GM18870 (cell line): Measurements from ENCODE around the gene CRYGN.

Experiments used
- ATAC-seq: cut with Tn5 transposase; IDR thresholded peaks from one replicate; pipeline ENCODE4 v1.9.1; 2021; ENCODE audit warnings: moderate library complexity; ENCODE audit not compliant: unreplicated experiment

The CRYGN gene, protein sequence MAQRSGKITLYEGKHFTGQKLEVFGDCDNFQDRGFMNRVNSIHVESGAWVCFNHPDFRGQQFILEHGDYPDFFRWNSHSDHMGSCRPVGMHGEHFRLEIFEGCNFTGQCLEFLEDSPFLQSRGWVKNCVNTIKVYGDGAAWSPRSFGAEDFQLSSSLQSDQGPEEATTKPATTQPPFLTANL

DNA sequence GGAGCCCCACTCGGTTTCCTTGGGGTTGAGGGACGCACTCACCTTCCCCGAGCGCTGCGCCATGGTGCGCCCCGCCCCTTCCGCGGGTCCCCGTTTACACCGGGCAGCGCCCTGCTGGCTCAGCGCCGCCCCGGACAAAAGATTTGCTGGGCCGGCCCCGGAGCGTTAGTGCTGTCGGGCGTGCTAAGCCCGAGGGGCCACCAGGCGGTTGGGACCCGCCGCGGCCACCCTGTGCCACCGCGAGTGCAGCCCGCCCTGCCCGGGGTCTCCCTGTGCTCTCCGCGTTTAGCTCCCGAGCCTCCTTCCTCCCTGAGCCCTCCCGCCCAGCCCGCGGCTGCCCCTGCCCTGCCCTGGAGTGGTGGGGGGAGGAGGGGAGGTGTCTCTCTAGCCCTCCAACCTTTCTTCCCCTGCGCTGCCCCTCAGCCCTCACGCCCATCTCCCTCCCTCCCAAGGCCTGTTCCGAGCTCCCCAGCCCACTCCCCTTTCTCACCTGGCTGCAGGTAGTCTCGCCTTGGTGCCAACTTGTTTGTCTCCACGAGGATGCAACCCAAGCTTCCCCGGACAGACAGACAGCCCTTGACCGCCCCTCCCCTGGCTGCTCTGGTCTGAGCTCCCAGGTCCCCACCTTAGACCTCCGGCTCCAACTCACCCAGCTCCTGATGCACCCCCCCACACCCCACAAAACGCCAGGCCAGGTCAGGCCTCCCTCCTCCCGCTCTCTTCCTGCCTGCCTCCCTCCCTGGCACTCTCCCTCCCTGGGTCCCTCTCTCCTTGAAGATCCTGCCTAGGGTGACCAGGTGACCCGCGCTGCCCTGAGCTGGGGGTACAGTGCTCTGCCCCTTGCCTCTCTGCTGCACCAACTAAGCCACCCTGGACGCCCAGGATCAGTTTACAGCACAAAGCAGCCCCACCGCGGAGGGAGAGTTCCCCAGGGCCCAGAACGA lies at the start of gene CRYGN:
TSS of gene CRYGN (minus strand) at position 287 of the 944 bp plus-strand sequence. CDS start at position 63, 224 bp downstream.
- ATAC-seq: no peak

- ATAC-seq: no peak
Observed at GRCh38 chr7:151489498-151489897, 49.6 kb upstream of the CRYGN start.

DNA sequence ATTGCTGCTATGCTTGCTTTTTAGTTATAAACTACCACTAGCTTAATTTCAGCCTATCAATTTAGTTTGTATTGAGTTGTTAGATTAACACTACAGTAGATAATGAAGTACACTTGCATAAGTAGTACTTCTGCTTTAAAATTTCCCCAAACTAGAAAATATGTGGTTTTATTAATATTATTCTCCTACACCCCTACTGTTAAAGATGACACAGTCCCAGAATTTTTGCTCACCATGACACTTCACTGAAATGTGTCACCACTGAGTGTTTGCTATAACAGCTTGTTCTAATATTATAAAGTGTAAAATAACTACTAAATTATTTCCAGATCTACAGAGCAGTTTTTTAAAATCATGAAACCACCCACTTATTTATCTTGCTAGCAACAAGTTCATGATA lies 48.2 kb upstream of the CRYGN start:
- no peak for ATAC-seq

GRCh38 chr7:151487228-151487627 lies 47.3 kb upstream of the CRYGN start:
- ATAC-seq: no peak

- no peak for ATAC-seq
Observed at GRCh38 chr7:151486074-151486473, 46.1 kb upstream of the CRYGN start.

DNA sequence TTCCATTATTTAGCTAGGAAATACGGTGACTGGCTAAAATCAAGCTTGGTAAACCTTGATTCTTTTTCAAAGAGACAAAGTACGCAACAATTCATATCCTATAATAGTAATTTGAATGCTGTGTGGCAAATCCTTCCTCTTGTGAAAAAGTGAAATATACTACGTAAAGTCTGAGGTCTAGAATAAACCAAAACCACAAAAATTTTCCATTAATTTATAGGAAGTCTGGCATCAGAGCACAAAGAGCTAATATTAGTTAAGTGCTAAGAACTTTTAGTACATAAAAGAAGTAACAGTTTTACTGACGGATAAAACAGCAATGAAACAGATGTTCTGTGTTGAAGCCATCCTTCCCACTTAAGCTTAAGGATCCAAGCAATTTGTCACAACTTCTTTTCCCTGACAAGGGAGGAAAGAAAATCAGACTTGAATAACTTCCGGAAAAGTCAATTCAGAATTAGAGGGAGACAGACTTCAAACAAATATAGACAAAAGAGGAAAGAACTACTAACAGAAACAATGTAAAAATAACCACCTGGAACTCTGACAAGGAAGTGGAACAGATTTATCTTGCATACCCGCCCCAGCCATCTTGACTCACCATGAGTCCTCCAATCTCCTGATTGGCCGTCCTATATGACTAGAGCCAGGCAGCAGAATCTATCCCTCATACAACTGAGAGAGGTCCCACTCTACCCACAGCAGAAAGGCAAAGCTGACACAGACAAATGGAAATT lies 45.2 kb upstream of the CRYGN start:
- ATAC-seq: peak; percentile 58

DNA sequence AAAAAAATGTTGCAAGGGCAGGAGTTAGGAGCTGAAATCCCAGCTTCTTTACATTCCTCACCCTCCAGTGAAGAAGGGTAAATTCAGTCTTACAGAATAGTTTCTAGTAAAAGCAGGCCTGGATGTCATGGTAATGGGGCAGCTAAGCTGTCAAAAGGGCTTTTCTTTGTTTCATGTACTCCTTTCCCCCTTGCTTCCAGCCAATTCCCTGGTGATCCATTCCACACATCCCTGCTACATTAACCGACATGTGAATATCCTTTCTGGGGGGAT lies 43.7 kb upstream of the CRYGN start:
- ATAC-seq: no peak

- ATAC-seq: no peak
Observed at GRCh38 chr7:151482883-151483710, 43.2 kb upstream of the CRYGN start.

GRCh38 chr7:151481650-151482505 lies 41.9 kb upstream of the CRYGN start:
- peak; percentile 59 for ATAC-seq

GRCh38 chr7:151477867-151478266 lies 37.9 kb upstream of the CRYGN start:
- ATAC-seq: no peak

DNA sequence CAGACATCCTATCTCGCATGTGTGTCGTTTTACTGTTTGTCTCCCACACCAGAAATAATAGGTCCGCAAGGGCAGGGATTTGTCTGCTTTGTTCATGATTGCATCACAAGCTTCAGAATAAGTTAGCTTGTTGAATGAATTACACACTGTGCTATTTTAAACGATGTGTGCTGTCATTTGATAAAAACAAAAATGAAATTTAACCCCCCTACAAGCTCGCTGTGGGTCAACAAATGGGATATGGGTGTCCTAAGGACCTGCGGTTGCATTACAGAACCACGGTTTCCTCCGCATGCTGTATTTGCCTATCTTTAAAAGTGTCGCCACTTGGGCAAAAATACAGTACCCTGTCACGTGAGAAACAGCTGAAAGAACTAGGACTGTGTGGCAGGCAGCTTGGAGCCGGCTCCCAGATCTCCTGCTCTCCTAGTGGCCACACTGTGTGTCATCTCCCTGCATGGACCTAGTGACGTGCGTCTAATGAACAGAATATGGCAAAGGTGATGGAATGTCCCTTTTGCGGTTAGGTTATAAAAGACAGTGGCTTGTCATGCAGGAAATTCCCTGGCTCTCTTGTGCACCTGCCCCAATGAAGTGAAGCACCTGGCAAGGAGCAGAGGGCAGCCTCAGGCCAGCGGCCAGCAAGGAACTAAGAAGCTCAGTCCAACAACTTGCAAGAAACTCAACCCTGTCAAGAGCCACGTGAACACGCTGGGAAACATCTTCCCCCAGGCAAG lies 32.9 kb upstream of the CRYGN start:
- peak; percentile 44 for ATAC-seq

DNA sequence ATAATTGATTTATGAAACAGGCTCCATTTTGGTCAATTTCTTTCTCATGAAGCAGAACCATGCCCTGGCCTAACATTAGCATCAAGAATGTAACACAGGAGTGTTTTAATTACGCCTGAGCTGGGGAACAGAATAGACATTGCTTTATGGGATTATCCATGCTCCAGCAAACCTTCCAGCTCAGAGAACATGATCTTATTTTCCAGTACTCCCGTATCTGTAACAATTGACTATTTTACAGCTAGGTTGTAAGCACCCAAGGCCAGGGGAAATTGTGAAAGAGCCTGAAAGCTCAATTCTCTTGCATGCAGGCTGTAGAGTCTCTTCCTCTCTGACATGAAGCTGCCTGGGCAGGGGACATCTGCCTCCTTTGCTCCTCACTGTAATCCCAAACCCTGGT lies 30.8 kb upstream of the CRYGN start:
- no peak for ATAC-seq

GRCh38 chr7:151469281-151469680 lies 29.3 kb upstream of the CRYGN start:
- ATAC-seq: no peak

DNA sequence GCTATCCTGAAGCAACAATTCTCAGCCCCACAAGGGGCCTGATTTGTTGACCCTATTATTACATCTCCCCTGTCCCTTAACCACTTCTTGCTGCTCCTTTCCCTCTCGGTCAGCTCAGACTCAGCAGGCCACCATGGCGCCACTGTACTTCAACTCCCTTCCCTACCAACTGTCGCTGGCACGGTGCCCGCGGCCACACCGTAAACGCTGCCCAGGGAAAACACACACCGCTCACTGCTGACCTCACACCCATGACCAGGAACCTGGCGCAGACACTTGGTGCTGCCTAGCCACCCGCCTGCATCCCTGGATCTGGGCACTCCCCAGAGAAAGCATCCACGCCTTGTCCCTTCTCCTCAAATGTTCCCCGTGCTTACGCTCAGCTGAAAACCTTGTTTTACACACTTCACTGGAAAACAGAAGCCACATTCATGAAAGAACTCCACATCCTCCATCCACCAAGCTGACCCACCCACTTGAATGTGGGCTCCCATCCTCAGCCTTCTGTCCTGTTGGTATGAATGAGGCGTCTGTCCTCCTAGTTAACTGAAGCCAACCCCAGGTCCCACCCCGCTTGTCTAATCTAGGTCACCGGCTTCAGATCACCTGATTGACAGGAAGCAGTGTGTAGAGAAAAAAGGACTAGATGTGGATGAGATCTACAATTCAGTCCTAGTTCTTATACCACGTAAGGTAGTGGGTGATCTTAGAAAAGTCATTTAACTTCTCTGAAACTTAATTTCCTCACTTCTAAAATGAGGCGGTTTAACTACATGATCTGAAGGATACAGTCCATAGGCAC lies 28.5 kb upstream of the CRYGN start:
- ATAC-seq: no peak

GRCh38 chr7:151465169-151465568 lies 25.2 kb upstream of the CRYGN start:
- ATAC-seq: no peak

GRCh38 chr7:151462306-151462779 lies 22.4 kb upstream of the CRYGN start:
- ATAC-seq: no peak

- no peak for ATAC-seq
Observed at GRCh38 chr7:151461942-151462230, 21.9 kb upstream of the CRYGN start.

- no peak for ATAC-seq
Observed at GRCh38 chr7:151461096-151461941, 21.4 kb upstream of the CRYGN start.
